AG10803 (cell line): ENCODE data around the gene LRRC10.
"Not testable (repeated sequence)": the region's sequence is repeated elsewhere in the genome, so short reads cannot be mapped to it uniquely, and the experiment has no call there.

Experiments
- DNase-seq: peaks from one replicate; pipeline ENCODE4 v3.0.0; 2010; ENCODE audit warnings: low read depth
- H3K4me3 ChIP-seq: 2 replicates; pipeline ENCODE4 v1.5.1; 2011; ENCODE audit warnings: mild to moderate bottlenecking, low read length, control low read depth
- TF ChIP-seq, protein P1 (sequence below): conservative IDR thresholded peaks from 2 replicates; pipeline ENCODE4 v1.5.1; 2011; ENCODE audit warnings: mild to moderate bottlenecking, low read length, control low read depth, inconsistent platforms

The LRRC10 gene

DNA sequence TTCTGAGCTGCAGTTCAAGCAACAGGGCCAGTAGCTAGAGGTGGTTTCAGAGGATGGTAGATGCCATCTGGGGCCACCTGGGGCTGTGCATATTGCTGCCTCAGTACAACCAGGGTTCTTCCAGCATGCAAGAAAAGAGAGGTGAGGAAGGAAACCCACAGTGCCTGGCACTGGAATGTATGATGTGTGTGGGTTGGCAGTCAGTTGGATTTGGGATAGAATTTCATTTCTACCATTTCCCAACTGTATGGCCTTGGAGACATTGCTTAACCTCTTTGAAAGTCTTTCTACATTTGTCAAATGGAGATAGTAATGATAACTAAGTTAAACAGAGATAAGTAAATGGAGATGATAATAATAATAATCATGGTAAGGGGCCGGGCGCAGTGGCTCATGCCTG is 10.2 kb upstream of the LRRC10 start:
- H3K4me3 ChIP-seq: no peak overlapping the region
- peak; percentile 2 for DNase-seq

DNA sequence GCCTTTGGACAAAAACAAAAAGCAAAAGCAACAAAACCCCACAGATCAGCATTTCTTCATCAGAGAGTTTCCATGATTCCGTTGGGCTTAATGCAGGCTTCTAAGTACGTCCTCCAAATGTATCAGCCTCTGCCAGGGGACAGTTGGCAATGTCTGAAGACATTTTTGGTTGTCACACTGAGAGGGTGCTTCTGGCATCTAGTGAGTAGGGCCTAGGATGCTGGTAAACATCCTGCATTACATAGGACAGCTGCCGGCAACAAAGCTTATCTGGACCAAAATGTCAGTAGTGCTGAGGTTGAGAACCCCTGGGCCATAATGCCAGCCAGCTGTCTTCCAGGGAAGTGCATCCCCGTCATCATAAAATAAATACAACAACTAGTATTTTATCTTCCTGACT is 9.4 kb upstream of the LRRC10 start:
- H3K4me3 ChIP-seq: no peak overlapping the region
- TF ChIP-seq, protein P1, sequence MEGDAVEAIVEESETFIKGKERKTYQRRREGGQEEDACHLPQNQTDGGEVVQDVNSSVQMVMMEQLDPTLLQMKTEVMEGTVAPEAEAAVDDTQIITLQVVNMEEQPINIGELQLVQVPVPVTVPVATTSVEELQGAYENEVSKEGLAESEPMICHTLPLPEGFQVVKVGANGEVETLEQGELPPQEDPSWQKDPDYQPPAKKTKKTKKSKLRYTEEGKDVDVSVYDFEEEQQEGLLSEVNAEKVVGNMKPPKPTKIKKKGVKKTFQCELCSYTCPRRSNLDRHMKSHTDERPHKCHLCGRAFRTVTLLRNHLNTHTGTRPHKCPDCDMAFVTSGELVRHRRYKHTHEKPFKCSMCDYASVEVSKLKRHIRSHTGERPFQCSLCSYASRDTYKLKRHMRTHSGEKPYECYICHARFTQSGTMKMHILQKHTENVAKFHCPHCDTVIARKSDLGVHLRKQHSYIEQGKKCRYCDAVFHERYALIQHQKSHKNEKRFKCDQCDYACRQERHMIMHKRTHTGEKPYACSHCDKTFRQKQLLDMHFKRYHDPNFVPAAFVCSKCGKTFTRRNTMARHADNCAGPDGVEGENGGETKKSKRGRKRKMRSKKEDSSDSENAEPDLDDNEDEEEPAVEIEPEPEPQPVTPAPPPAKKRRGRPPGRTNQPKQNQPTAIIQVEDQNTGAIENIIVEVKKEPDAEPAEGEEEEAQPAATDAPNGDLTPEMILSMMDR: no peak
- no peak for DNase-seq

More for the DNA sequence above, 10.2 kb upstream of the LRRC10 start:
- TF ChIP-seq, protein P1: no peak

DNA sequence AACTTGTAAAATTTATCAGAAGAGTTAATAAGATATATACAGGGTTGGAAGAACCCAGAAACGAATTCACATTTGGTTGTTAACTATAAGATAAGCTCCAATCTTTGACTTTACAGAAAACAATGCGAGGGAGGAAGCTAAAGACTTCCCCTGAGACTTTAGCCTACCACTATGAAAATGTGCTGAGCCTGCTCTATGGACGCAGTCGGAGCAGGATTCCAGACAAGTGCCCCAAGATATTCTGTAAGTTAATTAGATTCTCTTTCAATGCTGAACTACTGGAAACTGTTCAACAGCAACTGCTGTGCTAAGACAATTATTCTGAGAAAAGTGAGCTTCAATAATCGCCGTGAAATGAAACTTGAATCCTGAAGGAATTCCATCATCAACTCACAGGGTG is 8.3 kb upstream of the LRRC10 start:
- TF ChIP-seq, protein P1: no peak
- H3K4me3 ChIP-seq: no peak overlapping the region
- DNase-seq: no peak

DNA sequence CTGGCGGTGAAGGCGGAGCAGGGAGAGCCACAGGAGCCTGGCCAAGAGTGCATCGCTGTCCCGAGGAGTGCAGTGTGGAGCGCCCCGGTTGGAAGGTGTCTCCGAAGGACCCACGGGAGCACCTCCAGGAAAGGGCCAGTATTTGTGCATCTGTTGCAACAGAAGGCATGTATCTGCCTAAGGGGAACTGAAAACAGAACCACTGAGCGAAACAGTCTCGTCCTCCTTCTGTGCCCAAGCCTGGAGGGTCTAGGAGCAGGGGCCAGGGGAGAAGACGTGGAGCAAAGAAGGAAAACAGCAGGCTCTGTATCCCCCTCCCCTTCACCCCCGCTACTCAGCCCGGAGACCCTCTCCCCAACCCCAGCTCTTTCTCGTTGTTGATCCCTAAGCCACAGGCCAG is 5.3 kb upstream of the LRRC10 start:
- DNase-seq: no peak
- TF ChIP-seq, protein P1: no peak
- H3K4me3 ChIP-seq: no peak overlapping the region

DNA sequence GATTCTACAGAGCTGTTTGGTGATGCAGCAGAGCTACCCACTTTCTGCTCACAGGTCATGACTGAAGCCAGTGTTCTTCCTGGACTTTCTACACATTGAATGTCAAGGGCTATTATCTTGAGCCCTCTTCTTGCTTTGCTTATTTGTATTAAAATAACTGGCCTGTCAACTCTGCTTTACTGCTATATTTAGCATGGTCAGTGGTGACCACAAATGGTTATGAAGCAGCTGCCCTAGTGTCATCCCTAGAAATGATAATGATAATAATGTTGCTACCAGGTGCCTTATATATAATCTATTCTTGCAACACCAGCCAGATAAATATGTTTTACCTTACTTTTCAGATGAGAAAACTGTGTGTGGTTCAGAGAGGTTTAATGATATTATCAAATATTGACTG is 2.6 kb upstream of the LRRC10 start:
- no peak for DNase-seq
- H3K4me3 ChIP-seq: no peak overlapping the region
- TF ChIP-seq, protein P1: no peak

DNA sequence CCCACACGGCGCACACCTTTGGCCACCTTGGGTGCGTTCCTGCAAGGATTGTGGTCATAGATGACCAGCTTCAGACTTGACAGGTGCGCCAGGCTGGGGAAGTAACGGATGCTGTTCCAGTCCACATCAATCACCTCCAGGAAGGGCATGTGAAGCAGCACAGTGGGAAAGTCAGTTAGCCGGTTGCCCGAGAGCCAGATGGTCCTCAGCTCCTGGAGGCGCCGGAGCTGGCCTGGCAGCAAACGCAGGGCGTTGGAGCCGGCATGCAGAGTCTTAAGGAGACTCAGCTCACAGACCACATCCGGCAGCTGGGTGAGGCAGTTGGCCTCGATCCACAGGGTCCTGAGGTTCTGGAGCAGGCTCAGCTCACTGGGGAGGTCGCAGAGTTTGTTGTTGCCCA is 581 bp downstream of the LRRC10 start:
- TF ChIP-seq, protein P1: no peak
- DNase-seq: no peak

DNA sequence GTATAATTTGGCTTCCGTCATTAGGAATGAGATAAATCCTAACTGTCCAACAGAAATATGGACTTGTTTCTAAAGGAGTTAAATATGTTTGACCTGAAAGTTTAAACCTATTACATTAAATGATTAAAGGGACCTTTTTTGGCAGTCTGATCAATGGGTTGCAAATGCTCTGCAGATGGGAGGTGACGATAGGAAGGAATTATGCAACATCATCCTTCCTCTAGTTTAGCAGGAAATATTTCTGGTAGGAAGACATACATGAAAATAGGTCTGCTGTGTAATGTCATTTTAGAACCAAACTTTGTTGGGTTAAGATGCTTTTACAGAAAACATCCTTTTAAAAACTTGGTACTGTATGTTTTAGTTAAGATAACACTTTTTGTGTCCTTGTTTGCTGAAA is 2.6 kb downstream of the LRRC10 start:
- TF ChIP-seq, protein P1: no peak
- DNase-seq: peak; percentile 10
- no peak overlapping the region for H3K4me3 ChIP-seq

More for the DNA sequence above, 581 bp downstream of the LRRC10 start:
- H3K4me3 ChIP-seq: no peak overlapping the region

DNA sequence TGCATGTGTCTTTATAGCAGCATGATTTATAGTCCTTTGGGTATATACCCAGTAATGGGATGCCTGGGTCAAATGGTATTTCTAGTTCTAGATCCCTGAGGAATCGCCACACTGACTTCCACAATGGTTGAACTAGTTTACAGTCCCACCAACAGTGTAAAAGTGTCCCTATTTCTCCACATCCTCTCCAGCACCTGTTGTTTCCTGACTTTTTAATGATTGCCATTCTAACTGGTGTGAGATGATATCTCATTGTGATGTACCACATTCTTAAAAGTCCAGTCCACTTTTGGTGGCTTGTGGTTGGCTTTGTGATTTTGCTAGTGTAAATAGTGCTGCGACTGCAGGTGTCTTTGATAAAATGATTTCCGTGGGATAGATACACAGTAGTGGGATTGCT is 6.4 kb downstream of the LRRC10 start:
- not testable (repeated sequence) for H3K4me3 ChIP-seq

DNA sequence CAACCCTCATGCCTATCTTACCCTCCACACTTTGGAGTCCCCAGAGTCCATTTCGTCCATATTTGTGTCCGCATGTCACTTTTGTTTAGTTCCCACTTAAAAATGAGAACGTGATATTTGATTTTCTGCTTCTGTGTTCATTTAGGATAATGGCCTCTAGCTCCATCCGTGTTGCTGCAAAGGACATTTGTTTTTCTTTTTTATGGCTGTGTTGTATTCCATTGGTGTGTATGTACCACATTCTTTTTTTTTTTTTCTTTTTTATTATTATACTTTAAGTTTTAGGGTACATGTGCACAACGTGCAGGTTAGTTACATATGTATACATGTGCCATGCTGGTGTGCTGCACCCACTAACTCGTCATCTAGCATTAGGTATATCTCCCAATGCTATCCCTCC is 7.2 kb downstream of the LRRC10 start:
- H3K4me3 ChIP-seq, DNase-seq: not testable (repeated sequence)

More for the DNA sequence above, 6.4 kb downstream of the LRRC10 start:
- DNase-seq: not testable (repeated sequence)
